ENCODE results near the gene PRKCA.
"Not testable (repeated sequence)": the region's sequence is repeated elsewhere in the genome, so short reads cannot be mapped to it uniquely, and the experiment has no call there.

Gene PRKCA

GRCh38 chr17:66349521-66350254 is 47.3 kb downstream of the PRKCA start:
- no peak for TF ChIP-seq CTCF (IDR thresholded peaks at IDR 0.05; ENCODE audit: low read depth, low read length)
- peaks cover 42% of the 10 kb centered on the region for H3K4me1 ChIP-seq
- H3K27me3 ChIP-seq: no peaks in the 10 kb centered on the region
- H3K9me3 ChIP-seq: no peaks in the 10 kb centered on the region
- H3K4me3 ChIP-seq (ENCODE audit: low read depth, low read length): no peak overlapping the region
- no peak for DNase-seq
- H3K36me3 ChIP-seq: no peaks in the 10 kb centered on the region

- not testable (repeated sequence) for H3K9me3 ChIP-seq
These were observed 48.2 kb downstream of the PRKCA start for GRCh38 chr17:66350576-66350975.

GRCh38 chr17:66351033-66351432 is 48.6 kb downstream of the PRKCA start:
- no peak for TF ChIP-seq CTCF (IDR thresholded peaks at IDR 0.05; ENCODE audit: low read depth, low read length)
- H3K4me1 ChIP-seq: peaks cover 31% of the 10 kb centered on the region
- no peak for DNase-seq
- no peaks in the 10 kb centered on the region for H3K36me3 ChIP-seq
- no peaks in the 10 kb centered on the region for H3K27me3 ChIP-seq
- no peaks in the 10 kb centered on the region for H3K9me3 ChIP-seq
- no peak overlapping the region for H3K4me3 ChIP-seq (ENCODE audit: low read depth, low read length)

More at GRCh38 chr17:66350576-66350975, 48.2 kb downstream of the PRKCA start:
- DNase-seq; H3K27me3 ChIP-seq; H3K36me3 ChIP-seq; H3K4me3 ChIP-seq (ENCODE audit: low read depth, low read length): not testable (repeated sequence)
- peaks cover 33% of the 10 kb centered on the region for H3K4me1 ChIP-seq

- Histone ChIP-seq H3K4me3 (ENCODE audit: low read depth, low read length) (no peak overlapping the region), H3K27me3 (no peaks in the 10 kb centered on the region), H3K4me1 (peaks cover 31% of the 10 kb centered on the region), H3K36me3 (no peaks in the 10 kb centered on the region), H3K9me3 (no peaks in the 10 kb centered on the region)
- no peak for DNase-seq
- TF ChIP-seq CTCF (IDR thresholded peaks at IDR 0.05; ENCODE audit: low read depth, low read length): no peak
These were observed 49.3 kb downstream of the PRKCA start for GRCh38 chr17:66351701-66352100.

- H3K4me1 ChIP-seq: peaks cover 29% of the 10 kb centered on the region
- no peak for TF ChIP-seq CTCF (IDR thresholded peaks at IDR 0.05; ENCODE audit: low read depth, low read length)
- no peak for DNase-seq
- H3K27me3 ChIP-seq: no peaks in the 10 kb centered on the region
- no peak overlapping the region for H3K4me3 ChIP-seq (ENCODE audit: low read depth, low read length)
- H3K9me3 ChIP-seq: no peaks in the 10 kb centered on the region
- no peaks in the 10 kb centered on the region for H3K36me3 ChIP-seq
These were observed 51.6 kb downstream of the PRKCA start for GRCh38 chr17:66353937-66354401.

GRCh38 chr17:66354472-66354871 is 52.1 kb downstream of the PRKCA start:
- DNase-seq: no peak
- Histone ChIP-seq H3K4me1 (peaks cover 24% of the 10 kb centered on the region), H3K27me3 (no peaks in the 10 kb centered on the region), H3K36me3 (no peaks in the 10 kb centered on the region), H3K9me3 (no peaks in the 10 kb centered on the region), H3K4me3 (ENCODE audit: low read depth, low read length) (no peak overlapping the region)
- TF ChIP-seq CTCF (IDR thresholded peaks at IDR 0.05; ENCODE audit: low read depth, low read length): no peak
